ENCODE data around the gene PRR5.

The PRR5 gene

DNA sequence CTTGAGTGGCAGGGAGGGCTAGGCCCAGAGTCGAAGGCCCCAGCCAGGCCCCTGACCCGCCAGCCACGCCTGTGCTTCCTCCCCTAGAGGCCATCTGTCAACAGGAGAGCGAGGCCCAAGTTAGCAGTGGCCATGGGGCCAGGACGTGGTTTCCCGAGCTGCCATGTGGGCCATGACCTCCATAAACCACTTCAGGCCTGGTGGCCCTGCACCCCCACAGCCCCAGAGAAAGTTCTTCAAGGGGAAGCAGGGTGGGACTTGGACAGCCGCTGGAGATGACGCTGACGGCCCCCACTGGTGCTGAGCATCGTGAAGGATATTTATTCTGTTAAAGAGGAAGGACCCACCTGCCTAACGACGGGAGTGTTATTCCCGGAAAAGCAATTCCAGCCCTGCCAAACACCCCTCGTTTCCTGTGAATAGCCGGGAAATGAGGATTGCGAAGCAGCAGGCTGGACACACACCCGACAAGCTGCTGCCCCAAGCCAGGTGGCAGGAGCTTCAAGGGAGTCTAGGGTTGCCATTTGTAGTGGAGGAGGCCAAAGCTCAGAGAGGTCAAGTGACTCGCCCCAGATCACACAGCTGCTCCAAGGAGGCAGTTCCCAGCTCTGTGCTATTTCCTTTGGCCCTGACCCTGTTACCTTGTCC, 12.8 kb downstream of the PRR5 start:
- DNase-seq (ENCODE audit: low read depth in 1 of 2, low spot score in 1 of 2), result no peak

DNA sequence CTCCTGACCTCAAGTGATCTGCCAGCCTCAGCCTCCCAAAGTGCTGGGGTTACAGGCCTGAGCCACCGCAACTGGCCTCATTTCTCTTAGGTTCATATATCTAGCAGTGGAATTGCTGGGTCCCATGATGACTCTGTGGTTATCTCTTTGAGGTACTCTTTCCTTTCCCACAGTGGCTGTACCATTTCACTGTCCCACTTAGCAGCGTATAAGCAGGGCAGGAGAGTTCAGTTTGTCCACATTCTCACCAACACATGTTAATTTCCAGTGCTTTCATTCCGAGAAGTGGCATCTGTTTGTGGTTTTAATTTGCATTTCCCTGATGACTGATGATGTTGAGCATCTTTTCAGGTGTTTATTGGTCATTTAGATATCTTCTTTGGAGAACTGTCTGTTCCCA, 16.4 kb downstream of the PRR5 start:
- no peak for DNase-seq (ENCODE audit: low read depth in 1 of 2, low spot score in 1 of 2)

DNA sequence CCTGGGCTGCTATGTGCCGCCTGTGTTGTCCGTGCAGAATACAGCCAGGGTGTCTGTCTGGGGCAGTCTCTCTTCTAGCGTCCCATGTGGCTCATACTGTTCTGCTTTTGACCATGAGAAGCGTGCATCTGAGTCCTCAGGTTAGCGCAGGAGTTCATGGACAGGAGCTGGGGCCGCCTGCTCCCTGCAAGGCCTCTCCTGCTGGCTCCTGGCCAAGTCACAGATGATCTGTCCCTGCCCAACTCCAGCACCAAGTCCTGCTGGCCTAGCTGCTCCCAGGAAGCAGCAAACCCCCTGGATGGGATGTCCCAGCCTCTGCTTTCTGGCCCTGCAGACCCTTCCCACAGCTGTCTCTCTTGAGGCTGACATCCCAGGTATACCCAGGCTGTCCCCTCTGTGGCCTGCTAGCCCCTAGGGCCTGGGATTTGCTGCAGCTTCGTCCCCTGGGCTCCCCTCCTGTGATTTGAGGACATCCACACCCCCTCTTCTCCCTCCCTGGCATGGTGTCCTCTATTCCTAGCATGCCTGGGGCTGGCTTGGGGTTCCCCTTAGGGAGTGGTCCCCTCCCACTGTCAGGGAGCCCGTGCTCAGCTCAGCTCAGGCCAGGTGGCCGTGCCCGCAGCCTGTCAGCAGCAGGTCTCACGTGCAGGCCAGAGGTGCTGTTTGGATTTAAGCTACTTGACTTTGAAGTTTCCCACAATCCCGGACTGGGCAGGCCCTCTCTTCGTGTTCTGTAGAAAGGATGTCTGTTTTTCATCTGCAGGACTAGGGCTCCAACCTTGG, 17.8 kb downstream of the PRR5 start:
- no peak for DNase-seq (ENCODE audit: low read depth in 1 of 2, low spot score in 1 of 2)

DNA sequence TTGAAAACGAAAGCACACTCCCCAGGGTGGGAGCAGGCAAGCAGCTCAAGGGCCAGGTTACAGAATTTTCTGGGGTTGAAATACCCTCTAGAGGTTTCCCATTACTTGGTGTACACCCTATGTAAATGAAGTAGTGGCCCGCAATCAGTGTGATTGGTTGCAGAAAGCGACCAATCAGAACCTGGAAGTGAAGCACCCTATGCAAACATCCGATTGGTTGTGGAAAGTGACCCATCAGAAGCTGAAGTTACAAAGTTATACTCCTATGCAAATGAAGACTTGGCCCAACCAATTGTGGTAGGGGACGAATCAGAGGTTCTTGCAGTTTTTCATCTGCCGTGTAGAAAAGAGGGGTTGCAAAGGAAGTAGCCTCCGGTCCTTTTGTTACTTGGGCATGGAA, 19.2 kb downstream of the PRR5 start:
- DNase-seq (ENCODE audit: low read depth in 1 of 2, low spot score in 1 of 2), result no peak

DNA sequence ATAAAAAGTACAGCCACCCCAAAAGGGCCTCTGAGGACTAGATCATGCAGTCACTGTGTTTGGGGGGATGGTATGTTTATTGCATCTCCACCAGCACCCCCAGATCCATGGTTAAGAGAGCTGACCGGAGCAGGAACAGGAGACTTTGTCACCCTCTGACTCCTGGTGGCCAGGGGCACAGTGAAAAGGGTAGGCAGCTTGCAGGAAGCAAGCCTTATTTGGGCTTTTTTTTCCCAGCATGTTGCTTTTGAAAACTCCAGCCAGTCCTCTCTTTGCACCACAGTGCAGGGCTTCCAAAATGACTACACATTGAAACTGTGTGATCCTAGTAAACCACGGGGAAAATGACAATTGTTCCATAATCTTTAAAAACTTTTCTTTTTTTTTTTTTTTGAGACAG, 20.6 kb downstream of the PRR5 start:
- DNase-seq (ENCODE audit: low read depth in 1 of 2, low spot score in 1 of 2), result no peak

DNA sequence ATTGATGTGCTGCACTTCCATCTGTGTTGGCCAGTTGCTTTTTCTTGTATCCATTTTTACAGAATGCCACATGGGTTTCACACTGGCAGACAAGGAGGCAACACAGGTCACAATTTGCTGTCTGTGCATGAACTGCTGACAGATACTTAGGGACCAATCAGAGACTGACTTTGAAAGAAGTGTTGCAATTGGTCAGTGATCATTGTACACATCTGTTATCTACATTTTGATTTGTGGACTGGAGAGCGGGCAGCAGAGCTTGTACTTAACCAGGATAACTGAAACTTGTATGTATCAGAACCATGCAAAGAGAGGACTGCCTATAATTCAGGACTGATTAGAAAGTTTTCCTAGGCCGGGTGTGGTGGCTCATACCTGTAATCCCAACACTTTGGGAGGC, 21.8 kb downstream of the PRR5 start:
- no peak for DNase-seq (ENCODE audit: low read depth in 1 of 2, low spot score in 1 of 2)

DNA sequence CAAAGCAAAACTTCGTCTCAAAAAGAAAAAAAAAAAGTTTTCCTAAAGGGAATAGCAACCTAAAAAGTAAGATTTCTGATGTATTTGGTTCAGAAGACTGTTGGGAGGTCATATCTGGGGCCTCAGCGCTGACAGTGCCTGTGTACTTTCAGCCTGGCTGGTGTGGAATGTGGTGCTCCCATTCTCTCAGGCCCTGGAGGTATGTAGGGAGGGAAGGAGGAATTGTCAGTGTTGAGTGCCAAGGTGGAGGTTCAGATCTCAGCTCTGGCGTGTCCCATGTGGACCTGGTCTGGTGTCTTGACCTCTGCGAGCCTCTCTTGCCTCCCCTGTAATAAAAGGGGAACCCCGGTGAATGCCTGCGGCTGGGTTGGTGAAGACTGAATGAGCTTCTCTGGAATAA, 22.4 kb downstream of the PRR5 start:
- no peak for DNase-seq (ENCODE audit: low read depth in 1 of 2, low spot score in 1 of 2)

DNA sequence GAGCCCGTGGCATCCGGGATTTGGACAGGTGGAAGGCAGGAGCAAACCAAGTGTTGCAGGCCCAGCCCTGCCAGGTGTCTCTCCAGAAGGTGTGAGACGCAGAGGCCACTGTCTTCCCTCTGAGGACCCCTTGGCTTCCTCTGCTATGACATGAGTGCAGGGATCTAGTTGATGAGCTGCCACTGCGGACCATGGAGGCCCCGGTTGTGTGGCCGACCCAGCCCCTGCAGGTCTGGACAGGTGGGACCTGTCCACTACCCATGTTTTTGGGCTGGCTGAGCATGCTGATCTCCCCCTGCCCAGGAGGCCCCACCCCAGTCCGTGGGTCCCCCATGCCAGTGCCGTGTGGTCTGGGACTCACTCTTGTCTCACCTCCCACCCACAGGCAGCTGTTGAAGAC, 22.9 kb downstream of the PRR5 start:
- no peak for DNase-seq (ENCODE audit: low read depth in 1 of 2, low spot score in 1 of 2)

DNA sequence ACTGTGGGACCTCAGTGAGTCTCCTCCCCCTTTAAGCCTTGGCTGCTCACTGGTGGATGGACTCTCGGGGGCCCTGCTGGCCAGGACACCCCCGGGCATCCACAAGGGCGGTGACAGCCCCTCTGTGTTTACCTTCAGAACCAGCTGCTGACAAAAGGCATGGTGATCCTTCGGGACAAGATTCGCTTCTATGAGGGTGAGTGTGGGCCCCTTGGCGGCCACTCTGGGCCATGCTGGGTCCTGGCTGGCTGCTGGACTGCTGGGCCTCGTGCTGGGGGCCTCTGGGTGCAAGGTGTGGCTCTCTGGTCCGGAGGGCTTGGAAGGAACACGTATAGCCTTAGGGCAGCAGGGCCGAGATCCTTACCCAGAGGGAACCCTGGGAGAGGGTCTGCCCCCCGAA, 24.4 kb downstream of the PRR5 start:
- no peak for DNase-seq (ENCODE audit: low read depth in 1 of 2, low spot score in 1 of 2)

DNA sequence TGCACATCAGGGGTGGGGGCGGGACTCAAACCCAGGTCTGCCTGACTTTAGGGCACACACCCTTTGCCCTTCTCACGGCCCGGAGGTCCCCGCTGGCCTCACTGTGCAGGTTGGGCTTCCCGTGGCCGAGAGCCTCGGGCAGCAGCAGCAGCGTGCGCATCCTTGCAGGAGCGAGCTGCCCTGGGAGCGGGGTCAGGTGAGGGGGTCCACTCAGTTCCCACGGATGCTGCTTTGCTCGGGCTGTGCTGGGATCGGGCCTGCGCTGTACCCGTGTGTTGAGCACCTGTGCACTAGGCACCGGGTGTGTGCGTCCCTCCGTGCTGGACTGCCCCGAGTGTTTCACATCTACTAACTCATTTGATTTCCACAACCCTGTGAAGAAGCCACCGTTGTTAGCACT, 25.1 kb downstream of the PRR5 start:
- no peak for DNase-seq (ENCODE audit: low read depth in 1 of 2, low spot score in 1 of 2)

DNA sequence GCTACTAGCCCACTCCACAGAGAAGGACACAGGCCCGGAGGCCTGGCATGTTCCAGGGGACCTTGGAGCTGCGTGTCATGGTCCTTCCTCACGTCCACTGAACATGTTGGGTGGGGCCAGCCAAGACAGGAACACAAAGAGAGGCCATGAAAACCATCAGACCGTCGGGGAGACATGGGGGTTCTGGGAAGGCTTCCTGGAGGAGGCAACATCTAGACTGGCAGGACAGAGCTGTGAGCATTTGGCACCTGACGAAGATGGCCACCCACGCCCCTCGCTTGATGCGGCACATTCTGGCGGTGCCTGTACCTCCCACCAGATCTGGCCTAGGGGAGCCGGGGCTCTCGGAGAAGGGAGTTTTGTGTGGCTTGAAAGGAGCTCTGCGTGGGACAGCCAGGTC, 25.7 kb downstream of the PRR5 start:
- DNase-seq (ENCODE audit: low read depth in 1 of 2, low spot score in 1 of 2), result no peak

DNA sequence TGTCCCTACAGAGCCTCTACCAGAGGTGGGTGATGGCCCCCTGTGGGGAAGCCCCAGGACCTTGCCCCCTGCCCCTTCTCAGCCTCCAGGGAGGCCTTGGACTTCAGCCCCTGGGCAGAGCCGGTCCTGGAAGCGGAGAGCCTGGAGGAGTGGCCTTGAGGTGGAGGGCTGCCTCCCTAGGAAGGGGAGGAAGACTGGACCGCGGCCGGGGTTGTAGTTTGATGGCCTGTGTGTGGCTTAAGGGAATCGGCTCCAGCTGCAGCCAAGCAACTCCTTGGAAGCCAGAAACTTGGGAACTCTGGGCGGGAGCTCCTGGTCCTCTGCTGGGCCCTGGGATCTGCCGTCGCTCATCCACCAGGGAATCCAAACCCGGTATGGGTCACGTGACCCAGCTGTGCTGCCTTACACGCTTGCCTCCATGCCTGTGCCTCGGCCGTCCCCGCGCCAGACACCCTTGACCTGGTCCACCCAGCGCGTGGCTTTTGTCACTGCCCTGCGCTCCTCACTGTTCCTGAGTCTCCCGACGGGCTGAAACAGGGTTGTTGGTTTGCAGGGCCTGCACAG, 26.8 kb downstream of the PRR5 start:
- no peak for DNase-seq (ENCODE audit: low read depth in 1 of 2, low spot score in 1 of 2)

DNA sequence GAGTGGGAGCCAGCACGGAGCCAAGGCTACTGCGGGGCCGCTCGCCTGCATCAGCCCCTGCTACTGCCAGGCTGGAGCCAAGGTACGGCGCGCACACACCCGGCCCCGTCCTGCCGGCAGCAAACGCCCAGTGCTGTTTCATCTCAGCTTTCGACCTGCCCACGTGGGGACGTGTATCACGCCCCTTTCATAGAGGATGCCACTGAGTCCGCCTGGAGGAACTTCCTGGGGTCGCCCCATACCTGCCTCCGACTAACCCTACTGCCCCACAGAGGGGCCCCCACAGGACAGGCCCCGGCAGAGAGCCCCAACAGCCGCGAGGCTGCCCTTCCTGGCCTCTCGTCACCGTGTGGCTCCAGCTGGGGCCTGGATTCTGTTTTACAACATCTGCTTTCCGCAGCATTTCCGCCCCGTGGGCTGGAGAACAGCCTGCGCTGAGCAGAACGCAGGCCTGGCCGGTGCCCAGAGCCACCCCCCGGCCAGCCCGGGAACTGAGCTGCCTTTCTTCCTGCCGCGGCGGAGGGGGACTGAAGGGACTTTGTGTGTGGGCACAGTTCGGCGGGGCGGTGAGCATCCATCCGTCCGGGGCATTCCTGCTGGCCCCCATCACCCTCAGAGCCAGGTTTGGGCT, 27.5 kb downstream of the PRR5 start:
- no peak for DNase-seq (ENCODE audit: low read depth in 1 of 2, low spot score in 1 of 2)

DNA sequence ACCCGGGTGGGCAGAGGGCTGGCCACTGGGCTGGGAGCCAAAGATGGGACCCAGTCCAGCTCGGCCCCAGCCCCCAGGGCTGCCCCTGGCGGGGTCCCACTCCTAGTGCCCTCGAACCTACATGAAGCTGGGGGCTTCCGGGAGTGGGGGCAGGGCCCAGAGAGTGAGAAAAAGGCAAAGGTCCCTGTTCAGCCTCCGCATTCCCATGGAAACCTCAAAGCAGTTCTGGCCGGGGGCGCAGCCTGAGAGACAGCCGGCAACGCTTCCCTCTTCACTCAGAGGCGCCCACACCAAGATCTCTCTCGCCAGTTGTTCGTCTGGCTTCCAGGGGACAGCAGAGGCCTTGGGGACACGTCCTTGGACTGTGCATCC, 28.0 kb downstream of the PRR5 start:
- no peak for DNase-seq (ENCODE audit: low read depth in 1 of 2, low spot score in 1 of 2)

DNA sequence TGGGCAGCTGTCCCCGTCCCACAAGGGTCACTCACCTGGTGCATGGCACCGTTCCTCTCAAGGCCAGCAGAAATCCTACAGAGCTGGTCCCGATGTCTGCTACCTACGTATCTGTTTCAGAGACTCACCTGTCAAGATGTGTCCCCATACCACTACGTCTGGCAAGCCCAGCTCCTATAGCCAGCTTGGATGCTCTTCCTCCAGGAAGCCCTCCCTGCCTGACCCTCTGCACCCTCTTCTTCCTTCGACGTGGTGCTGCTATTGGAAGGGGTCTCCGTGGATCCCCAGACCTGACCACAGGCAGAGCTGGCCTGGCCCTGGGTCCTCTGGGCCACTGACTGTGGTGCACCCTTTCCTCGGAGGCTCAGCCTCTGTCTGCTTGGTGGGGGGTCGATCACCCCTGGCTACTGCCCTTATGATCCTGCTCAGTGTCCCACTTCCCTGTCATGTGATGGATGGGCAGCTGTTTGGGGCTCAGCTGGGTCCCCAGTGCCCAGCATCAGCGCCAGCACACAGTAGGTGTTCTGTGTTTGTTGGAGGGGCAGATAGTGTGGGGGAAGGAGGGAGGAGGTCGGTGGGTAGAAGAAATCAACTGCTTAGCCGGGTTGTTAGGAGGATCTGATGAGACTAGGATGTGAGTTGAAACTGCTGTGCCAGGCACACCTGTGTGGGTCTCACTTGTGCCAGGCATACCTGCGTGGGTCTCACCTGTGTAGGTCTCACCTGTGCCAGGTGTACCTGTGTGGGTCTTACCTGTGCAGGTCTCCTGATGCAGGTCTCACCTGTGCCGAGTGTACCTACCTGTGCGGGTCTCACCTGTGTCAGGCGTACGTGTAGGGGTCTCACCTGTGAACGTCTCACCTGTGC, 28.7 kb downstream of the PRR5 start:
- DNase-seq (ENCODE audit: low read depth in 1 of 2, low spot score in 1 of 2), result no peak

DNA sequence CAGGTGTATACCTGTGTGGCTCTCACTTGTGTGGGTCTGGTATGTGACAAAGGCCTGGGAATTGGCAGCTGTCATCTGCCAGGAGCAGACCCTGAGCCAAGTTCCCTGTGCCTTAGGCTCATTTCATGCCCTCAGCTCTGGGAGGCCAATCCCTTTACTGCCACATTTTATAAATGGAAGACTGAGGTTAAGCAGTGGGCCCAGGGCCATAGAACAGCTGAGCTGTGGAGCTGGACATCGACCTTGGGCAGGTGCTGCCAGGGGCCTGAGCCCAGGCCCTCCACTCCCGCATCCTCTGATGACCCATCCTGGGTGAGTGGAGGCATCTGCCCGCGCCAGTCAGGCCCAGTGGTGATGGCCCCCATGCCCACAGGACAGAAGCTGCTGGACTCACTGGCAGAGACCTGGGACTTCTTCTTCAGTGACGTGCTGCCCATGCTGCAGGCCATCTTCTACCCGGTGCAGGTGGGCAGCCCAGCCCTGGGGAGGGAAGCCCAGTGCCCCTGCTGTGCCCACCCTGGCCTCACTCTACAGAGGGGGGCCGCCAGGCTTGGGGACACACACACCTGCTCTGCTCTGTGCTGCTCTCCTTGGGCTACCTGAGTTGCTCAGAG, 29.5 kb downstream of the PRR5 start:
- no peak for DNase-seq (ENCODE audit: low read depth in 1 of 2, low spot score in 1 of 2)

DNA sequence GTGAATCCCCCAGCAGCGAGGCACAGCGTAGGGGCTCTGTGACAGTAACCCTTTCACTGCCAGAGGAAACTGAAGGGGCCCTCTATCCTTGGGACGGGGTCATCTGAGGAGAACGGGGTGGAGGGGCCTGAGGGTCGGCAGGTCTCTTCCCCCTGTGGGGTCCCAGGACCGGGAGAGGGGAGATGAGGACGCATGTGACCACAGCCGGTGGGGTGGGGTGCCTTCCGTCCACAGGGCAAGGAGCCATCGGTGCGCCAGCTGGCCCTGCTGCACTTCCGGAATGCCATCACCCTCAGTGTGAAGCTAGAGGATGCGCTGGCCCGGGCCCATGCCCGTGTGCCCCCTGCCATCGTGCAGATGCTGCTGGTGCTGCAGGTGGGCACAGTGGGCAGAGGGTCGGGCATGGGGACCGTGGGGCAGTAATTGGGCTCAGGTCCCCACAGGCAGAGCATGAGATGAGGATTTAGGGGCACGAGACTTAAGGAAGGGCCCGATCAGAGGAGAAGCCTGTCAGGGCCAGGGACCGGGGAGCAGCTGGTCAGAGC, 30.1 kb downstream of the PRR5 start:
- no peak for DNase-seq (ENCODE audit: low read depth in 1 of 2, low spot score in 1 of 2)

DNA sequence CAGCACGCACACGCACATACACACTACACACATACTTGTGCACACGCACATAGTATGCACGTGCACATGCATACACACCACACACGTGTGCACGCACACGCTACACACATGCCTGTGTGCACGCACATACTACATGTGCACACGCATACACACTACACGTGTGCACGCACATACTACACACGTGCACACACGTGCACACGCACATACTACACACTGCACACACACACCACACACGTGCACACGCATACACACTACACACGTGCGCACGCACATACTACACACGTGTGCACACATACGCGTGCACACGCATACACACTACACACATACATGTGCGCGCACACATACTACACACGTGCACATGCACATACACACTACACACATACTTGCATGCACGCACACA, 30.7 kb downstream of the PRR5 start:
- DNase-seq (ENCODE audit: low read depth in 1 of 2, low spot score in 1 of 2), result no peak

DNA sequence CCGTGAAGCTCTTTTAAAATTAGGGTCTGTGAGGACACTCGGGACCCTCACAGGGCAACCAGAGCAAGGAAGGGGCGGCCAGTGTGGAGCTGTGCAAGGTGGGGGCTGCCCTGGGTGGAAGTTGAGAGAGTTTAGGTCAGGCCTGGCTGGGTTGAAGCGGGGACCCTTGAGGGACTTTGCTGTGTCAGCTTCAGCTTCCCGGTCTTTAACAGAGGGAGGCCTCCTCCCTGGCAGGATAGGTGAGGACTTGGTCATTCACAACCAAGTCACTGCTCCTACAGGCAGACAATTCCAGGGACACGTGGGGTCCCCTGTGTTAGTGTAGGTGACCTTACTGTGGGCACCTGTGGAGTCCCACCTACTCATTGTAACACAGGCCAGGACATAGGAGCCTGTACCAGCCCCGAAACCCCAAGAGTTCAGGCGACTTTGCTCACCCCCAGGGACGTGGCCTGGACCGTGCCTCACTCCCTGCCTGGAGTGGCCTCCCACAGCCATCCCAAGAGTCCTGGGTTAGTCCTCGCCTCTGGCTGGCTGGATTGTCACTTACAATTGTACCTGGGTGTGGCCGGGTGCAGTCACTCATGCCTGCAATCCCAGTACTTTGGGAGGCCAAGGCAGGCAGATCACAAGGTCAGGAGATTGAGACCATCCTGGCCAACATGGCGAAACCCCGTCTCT, 31.6 kb downstream of the PRR5 start:
- DNase-seq (ENCODE audit: low read depth in 1 of 2, low spot score in 1 of 2), result no peak

DNA sequence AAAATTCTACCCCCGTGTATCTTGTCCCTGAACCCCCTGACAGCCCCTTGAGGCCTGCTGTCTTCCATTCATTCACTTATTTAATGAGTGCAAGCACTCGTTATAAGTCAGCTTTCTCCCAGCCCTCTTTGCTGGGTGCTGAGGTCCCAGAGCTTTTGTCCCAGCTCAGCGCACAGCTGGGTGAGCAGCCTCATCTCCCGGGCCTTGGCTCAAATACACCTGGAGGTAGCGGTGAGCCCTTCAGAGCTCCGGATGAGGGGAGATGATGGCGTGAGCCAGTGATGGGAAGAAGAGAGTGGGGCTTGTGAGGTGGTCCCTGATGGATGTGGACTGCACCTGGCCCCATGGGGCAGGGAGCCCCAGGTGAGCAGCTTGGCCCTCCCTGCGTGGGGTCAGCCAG, 32.3 kb downstream of the PRR5 start:
- DNase-seq (ENCODE audit: low read depth in 1 of 2, low spot score in 1 of 2), result no peak
